ENCODE results near the gene COMMD4. TPM values are rescaled to one million over a fixed set of nuclear protein-coding genes. Genes with fewer than 3 reads are reported as not detected.

COMMD4 gene
- total and polyA plus RNA-seq, 2 of the 8 experiments (the other 6 are each of a cell fraction or from before 2014, with no cell fraction given), result 131 to 236 TPM

GRCh38 chr15:75367913-75368688 is 32.2 kb downstream of the COMMD4 start, which contains the start of gene MAN2C1 (continued):
- TF ChIP-seq, protein P1, sequence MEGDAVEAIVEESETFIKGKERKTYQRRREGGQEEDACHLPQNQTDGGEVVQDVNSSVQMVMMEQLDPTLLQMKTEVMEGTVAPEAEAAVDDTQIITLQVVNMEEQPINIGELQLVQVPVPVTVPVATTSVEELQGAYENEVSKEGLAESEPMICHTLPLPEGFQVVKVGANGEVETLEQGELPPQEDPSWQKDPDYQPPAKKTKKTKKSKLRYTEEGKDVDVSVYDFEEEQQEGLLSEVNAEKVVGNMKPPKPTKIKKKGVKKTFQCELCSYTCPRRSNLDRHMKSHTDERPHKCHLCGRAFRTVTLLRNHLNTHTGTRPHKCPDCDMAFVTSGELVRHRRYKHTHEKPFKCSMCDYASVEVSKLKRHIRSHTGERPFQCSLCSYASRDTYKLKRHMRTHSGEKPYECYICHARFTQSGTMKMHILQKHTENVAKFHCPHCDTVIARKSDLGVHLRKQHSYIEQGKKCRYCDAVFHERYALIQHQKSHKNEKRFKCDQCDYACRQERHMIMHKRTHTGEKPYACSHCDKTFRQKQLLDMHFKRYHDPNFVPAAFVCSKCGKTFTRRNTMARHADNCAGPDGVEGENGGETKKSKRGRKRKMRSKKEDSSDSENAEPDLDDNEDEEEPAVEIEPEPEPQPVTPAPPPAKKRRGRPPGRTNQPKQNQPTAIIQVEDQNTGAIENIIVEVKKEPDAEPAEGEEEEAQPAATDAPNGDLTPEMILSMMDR (IDR thresholded peaks at IDR 0.05; ENCODE audit: control extremely low read depth in 1 of 3, insufficient read depth in 1 of 3, low read depth in 1 of 3, low read length in 3 of 3), result peak; percentile 91 to 96 (median 93)
- peak; percentile 95 to 96 for TF ChIP-seq POLR2A (IDR thresholded peaks at IDR 0.05; ENCODE audit: control extremely low read depth in 1 of 2, low read depth in 2 of 2, low read length in 2 of 2)
- 0 out of 2 replicates have a peak, but pooled peaks have one; percentile 19 for TF ChIP-seq SP1 (IDR thresholded peaks at IDR 0.05; ENCODE audit: low read depth, low read length)
- peak; percentile 87 to 97 for TF ChIP-seq SIN3A (conservative IDR thresholded peaks at IDR 0.05 in 1 of 2, IDR thresholded peaks at IDR 0.05 in 1 of 2; ENCODE audit: low read depth in 1 of 2, low read length in 2 of 2)
- no peak for TF ChIP-seq CHD7 (IDR thresholded peaks at IDR 0.05; ENCODE audit: insufficient replicate concordance, low read length)
- TF ChIP-seq BACH1 (IDR thresholded peaks at IDR 0.05; ENCODE audit: low read length), result peak; percentile 93
- TF ChIP-seq TAF7 (optimal IDR thresholded peaks at IDR 0.05; ENCODE audit: borderline replicate concordance, low read depth, low read length), result peak; percentile 88
